HepG2 (cell line): ENCODE measurements around the gene ANKRD13C. TPM values are rescaled to one million over a fixed set of nuclear protein-coding genes. Genes with fewer than 3 reads are reported as not detected.

Experiments
- ARNTL ChIP-seq: sonication (generic); formaldehyde crosslinking; IDR thresholded peaks from 2 replicates; pipeline ENCODE4 v1.4.0; 2020; ENCODE audit warnings: mild to moderate bottlenecking, missing genetic modification reagents
- BCLAF1 ChIP-seq: fragments of 450-650 bp; IDR thresholded peaks from 2 replicates; pipeline ENCODE4 v1.6.1; 2017; ENCODE audit warnings: mild to moderate bottlenecking
- HNF1B ChIP-seq: sonication (generic); formaldehyde crosslinking; IDR thresholded peaks from 2 replicates; pipeline ENCODE4 v1.5.1; 2020; ENCODE audit warnings: mild to moderate bottlenecking, moderate library complexity, missing genetic modification reagents
- IKZF5 ChIP-seq: IDR thresholded peaks from 2 replicates; pipeline ENCODE4 v1.6.1; 2018; ENCODE audit warnings: missing genetic modification reagents, mild to moderate bottlenecking, missing compliant biosample characterization
- KDM5A ChIP-seq: fragments of 200-600 bp; sonication (generic); IDR thresholded peaks from 2 replicates; pipeline ENCODE4 v1.7.0; 2018; ENCODE audit warnings: antibody characterized with exemption, mild to moderate bottlenecking, low read length, borderline replicate concordance
- NFKBIZ ChIP-seq: IDR thresholded peaks from 2 replicates; pipeline ENCODE4 v1.6.1; 2018; ENCODE audit warnings: missing genetic modification reagents, missing compliant biosample characterization
- NR3C1 ChIP-seq: sonication (generic); formaldehyde crosslinking; IDR thresholded peaks from 2 replicates; pipeline ENCODE4 v1.4.0; 2020; ENCODE audit warnings: missing genetic modification reagents
- PBX2 ChIP-seq: IDR thresholded peaks from 2 replicates; pipeline ENCODE4 v1.6.1; 2016; ENCODE audit warnings: control low read depth
- PBX3 ChIP-seq: sonication (generic); formaldehyde crosslinking; IDR thresholded peaks from 2 replicates; pipeline ENCODE4 v1.8.1; 2023; ENCODE audit warnings: missing genetic modification reagents, inconsistent platforms, borderline replicate concordance
- SKIL ChIP-seq: sonication (generic); formaldehyde crosslinking; IDR thresholded peaks from 2 replicates; pipeline ENCODE4 v1.8.0; 2022; ENCODE audit warnings: missing genetic modification reagents, mild to moderate bottlenecking, moderate library complexity, borderline replicate concordance
- SMYD3 ChIP-seq: sonication (generic); formaldehyde crosslinking; IDR thresholded peaks from 2 replicates; pipeline ENCODE4 v1.8.1; 2023; ENCODE audit warnings: mild to moderate bottlenecking, missing genetic modification reagents
- TCF7 ChIP-seq: sonication (generic); IDR thresholded peaks from 2 replicates; pipeline ENCODE4 v1.6.1; 2016; ENCODE audit warnings: antibody characterized with exemption, low read depth
- TIGD3 ChIP-seq: sonication (generic); formaldehyde crosslinking; IDR thresholded peaks from 2 replicates; pipeline ENCODE4 v1.5.1; 2020; ENCODE audit warnings: mild to moderate bottlenecking, missing genetic modification reagents, borderline replicate concordance
- ZKSCAN8 ChIP-seq: IDR thresholded peaks from 2 replicates; pipeline ENCODE4 v1.6.1; 2016; ENCODE audit warnings: borderline replicate concordance, missing genetic modification reagents, missing compliant biosample characterization
- ZNF790 ChIP-seq: sonication (generic); formaldehyde crosslinking; IDR thresholded peaks from 2 replicates; pipeline ENCODE4 v1.8.0; 2022; ENCODE audit warnings: missing genetic modification reagents, mild to moderate bottlenecking, borderline replicate concordance
- polyA plus RNA-seq, 8 experiments: library from polyadenylated mRNA; depleted of rRNA in 3 of 8; stranded (reverse) in 7 of 8; unstranded in 1 of 8; fragments of >200 nt; fragmentation: Illumina TruSeq in 4 of 8; extraction: Trizol in 4 of 8; gene quantifications; 2 replicates each; pipeline versions ENCODE4 v1.2.1 to v1.2.3, GENCODE V29; 2011 to 2016; ENCODE audit warnings: low read depth in 4 of 8, missing spikeins in 1 of 8, mixed read lengths in 1 of 8; ENCODE audit not compliant: insufficient read depth in 1 of 8
- total RNA-seq, 5 experiments: library from RNA; depleted of rRNA; stranded (reverse); fragments of >200 nt; fragmentation: Illumina TruSeq; extraction: Trizol; gene quantifications; 2 replicates each; pipeline ENCODE4 v1.2.3, GENCODE V29; 2016; ENCODE audit warnings: low read depth in 1 of 5

Gene ANKRD13C
- total and polyA plus RNA-seq, 2 of the 13 experiments (the other 11 are each of a cell fraction or from before 2014, with no cell fraction given): 6.2 to 17.6 TPM

- TF ChIP-seq IKZF5: peak; percentile 43; the same call in 1 of the 2 replicates
- TF ChIP-seq PBX3 (CRISPR knock-in tag): no peak
- no peak for TF ChIP-seq NR3C1 (CRISPR knock-in tag)
- TF ChIP-seq SMYD3 (CRISPR knock-in tag): no peak
- peak; percentile 83 for TF ChIP-seq HNF1B (CRISPR knock-in tag)
- peak; percentile 67; the same call in 1 of the 2 replicates for TF ChIP-seq NFKBIZ (CRISPR knock-in tag)
- TF ChIP-seq ARNTL: peak; percentile 65
- peak; percentile 70; the same call in 1 of the 2 replicates for TF ChIP-seq KDM5A
- TF ChIP-seq PBX2: no peak
- no peak for TF ChIP-seq ZKSCAN8
- TF ChIP-seq TCF7: no peak
- peak; percentile 82; the same call in 1 of the 2 replicates for TF ChIP-seq ZNF790 (CRISPR knock-in tag)
- TF ChIP-seq BCLAF1: no peak
- TF ChIP-seq SKIL (CRISPR knock-in tag): 0 out of 2 replicates have a peak, but pooled peaks have one; percentile 32
- TF ChIP-seq TIGD3 (CRISPR knock-in tag): peak; percentile 60; the same call in 1 of the 2 replicates
Observed at GRCh38 chr1:70221238-70222121, 133.0 kb downstream of the ANKRD13C start, which contains the start of gene SRSF11 (continued).
